HG02938 (cell line): Measurements from ENCODE around the gene THSD8.

ENCODE experiments used
- ATAC-seq: cut with Tn5 transposase; IDR thresholded peaks from one replicate; pipeline ENCODE4 v1.9.1; 2021; ENCODE audit warnings: mild to moderate bottlenecking, moderate library complexity; ENCODE audit not compliant: unreplicated experiment

Gene THSD8

GRCh38 chr19:12779162-12779993, 22.5 kb upstream of the THSD8 start:
- ATAC-seq, result no peak

DNA sequence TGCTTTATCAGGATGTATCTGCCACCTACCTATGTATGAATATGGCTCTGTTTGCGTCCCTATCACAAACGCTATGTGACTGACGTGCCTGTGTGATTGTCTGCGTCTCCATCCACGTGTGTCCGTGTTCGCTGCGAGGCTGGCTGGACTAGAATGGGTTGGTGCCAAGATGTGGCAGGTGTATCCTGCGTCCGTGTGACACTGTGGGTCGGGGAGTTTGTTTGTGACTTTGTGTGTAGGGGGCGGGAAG, 19.8 kb upstream of the THSD8 start:
- ATAC-seq, result no peak

- ATAC-seq, result no peak
Observed at GRCh38 chr19:12782424-12783290, 19.2 kb upstream of the THSD8 start.

DNA sequence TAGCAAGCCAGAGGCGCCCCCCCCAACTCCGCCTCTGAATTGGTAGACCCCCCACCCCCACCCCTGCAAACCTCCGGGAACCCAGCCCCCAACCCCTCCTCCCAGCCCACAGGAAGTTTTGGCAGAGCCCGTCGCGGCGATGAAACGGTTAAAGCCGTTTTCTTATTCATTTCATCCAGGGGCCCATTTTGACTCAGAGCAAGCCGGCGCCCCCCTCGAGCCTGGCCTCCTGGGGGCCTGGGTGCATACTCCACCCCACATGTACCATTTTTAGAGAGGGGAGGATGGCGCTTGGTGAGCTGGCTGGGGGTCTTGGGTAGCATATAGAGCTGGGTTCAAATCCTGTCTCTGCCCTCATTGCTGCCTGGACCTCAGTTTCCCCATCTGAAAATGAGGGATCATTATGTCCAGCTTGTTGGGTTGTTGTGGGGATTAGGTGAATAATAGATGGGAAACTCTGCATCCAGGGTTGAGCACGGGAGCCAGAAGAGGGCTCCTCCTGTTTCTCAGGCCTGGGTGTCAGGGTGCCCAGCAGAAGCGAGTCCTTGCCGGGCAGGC, 18.5 kb upstream of the THSD8 start:
- no peak for ATAC-seq

DNA sequence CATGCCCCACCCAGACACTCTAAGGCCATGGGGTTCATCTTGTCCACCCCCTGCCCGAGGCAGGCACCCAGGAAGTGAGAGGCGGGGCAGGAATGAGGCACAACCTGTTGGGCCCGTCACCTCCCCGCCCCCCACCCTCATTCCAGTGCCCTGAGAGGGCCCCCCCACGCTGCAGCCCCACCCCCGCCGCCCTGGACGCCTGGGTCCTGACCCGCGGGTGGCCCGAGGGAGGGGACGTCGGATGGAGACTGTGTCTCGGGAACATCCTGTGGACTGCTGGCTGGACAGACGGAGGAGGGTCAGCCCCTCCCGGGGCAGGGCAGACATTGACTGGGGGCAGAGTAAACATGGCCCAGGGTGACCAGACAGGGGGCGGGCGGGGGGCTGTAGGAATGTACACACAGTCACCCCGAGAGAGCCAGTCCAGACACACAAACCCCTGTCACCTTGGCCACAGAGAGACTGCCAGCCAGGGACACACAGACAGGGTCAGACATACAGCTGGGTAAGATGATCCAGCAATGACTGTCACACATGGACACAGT, 17.9 kb upstream of the THSD8 start:
- ATAC-seq, result no peak

DNA sequence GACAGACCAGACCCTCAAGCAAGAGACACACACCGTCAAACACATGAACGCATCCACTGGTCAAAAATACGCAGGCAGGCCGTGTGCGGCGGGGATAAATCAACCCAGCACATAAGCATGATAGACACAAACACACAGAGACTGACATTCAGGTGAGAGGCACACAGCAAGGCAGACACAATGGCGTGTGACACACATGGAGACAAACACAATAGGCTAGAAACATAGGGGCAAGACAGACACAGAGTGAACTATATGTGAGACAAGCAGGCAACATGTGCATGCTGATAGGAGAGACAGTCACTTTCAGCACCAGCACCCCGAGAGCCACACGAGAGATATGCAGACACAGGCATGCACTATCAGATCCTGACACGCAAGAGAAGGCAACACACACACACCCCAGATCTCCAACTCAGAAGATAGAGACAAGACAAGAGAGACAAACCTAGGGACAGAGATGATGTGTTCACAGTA, 17.4 kb upstream of the THSD8 start:
- ATAC-seq, result no peak

DNA sequence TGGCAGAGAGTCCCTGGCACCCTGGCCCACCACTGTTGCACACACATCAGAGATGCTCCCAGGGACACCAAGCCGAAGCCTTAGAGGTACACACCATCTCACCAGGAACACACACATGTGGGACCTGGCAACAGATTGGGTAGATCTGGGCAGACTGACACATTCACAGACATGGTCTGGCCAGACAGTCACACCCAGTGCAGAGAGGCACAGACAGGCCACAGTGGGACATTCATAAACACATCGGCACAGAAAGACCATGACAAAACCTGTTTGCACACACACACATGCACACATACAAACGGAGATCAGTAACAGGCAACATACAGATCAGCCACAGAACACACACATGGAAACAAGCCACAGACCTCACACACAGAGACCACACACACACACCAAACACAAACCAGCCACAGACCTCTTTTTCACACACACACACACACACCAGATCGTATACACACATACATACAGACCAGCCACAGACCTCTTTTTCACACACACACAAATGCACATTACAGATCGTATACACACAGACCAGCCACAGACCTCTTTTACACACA, 16.9 kb upstream of the THSD8 start:
- ATAC-seq, result no peak

GRCh38 chr19:12785431-12786031, 16.3 kb upstream of the THSD8 start:
- ATAC-seq, result no peak

GRCh38 chr19:12786141-12786870, 15.6 kb upstream of the THSD8 start:
- ATAC-seq, result no peak

DNA sequence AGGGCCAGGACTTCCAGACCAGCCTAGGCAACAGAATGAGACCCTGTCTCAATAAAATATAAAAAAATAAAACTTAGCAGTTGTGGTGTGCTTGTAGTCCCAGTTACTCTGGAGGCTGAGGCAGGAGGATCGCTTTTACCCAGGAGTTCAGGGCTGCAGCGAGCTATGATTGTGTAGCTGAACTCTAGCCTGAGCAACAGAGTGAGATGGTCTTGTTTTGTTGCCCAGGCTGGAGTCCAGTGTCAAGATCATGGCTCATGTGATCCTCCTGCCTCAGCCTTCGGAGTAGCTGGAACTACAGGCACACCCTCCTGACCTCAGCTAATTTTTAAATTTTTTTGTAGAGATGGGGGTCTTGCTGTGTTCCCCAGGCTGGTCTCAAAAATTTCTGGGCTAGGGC, 14.9 kb upstream of the THSD8 start:
- ATAC-seq, result no peak

GRCh38 chr19:12787458-12787857, 14.4 kb upstream of the THSD8 start:
- ATAC-seq, result no peak

DNA sequence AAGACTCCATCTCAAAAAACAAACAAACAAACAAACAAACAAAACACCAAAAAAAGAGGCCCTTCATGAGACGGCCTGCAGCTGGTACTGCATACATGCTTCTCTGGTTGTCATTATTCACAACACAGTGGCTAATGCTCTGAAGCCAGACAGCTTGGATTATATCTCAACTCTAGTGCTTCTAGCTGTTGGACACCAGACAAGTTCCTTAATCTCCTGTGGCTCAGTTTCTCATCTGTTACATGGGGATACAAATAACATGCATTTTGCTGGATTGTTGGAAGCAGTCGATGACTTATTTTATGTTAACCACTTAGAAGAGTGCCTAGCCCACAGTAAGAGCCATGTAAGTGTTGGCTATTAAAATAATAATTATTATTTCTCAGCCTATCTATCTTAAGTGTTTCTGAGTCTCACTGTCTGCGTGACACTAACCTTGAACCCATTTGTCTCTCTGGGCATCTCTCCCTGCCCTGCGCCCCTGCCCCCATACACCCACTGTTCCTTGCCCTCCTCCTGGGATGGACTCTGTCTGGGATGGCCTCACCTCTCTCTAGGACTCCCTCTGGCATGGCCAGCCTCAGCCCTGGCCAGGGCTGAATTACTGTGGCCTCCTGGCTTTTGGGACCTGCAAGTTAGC, 13.7 kb upstream of the THSD8 start:
- no peak for ATAC-seq

DNA sequence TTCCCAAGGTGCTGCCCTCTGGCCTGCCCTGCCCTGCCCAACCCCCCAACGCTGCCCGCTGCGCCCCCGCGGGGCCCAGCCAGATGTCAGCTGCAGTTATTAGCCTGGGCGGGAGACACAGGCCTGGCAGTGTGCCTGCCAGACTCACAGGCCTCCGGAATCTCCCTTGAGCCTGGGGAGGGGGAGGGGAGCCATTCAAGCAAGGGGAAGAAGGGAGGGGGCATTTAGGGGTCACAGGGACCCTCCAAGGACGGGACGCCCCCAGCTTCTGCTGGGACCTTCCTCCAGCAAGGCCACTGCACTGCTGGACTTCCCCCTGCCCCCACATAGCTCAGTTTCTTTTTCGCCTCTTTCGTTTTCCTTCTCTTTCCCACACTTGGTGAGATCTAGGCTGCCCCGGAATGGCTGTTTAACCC, 13.2 kb upstream of the THSD8 start:
- no peak for ATAC-seq

DNA sequence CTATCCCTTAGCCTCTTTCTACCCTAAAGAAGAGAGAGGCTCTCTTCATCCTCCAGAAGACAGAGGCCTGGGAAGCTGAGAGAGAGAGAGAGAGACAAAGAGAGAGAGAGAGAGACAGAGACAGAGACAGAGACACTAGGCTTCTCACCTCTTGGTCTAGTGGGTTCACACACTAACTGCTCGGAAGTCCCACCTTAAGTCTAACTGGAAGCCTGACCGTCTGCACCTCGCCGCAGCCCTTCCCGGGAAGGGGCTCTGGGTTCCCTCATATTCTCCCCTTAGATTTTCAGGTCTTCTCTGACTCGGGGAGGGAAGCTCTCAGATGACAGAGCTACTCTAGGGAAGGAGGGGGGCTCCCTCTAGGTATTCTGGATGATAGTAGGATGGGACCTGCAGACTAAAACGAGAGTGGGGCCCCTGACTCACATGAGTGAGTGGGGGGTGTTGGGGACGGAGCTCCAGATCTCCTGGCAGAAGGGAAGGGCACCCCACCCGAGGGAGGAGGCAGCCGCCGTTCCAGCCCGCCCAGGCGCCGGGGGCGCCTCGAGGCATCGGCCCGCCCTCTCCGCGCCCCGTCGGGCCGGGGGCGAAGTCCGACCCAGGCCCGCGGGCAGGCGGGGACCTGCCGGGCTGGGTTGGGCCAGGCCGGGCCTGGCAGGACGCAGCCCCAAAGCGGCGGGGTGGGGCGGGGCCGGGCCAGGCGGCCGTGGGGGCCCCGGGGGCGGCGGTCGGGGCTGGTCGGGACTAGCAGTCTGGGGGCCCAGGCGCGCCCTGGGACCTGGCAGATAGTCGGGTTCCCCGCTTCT, 12.6 kb upstream of the THSD8 start:
- ATAC-seq, result no peak

DNA sequence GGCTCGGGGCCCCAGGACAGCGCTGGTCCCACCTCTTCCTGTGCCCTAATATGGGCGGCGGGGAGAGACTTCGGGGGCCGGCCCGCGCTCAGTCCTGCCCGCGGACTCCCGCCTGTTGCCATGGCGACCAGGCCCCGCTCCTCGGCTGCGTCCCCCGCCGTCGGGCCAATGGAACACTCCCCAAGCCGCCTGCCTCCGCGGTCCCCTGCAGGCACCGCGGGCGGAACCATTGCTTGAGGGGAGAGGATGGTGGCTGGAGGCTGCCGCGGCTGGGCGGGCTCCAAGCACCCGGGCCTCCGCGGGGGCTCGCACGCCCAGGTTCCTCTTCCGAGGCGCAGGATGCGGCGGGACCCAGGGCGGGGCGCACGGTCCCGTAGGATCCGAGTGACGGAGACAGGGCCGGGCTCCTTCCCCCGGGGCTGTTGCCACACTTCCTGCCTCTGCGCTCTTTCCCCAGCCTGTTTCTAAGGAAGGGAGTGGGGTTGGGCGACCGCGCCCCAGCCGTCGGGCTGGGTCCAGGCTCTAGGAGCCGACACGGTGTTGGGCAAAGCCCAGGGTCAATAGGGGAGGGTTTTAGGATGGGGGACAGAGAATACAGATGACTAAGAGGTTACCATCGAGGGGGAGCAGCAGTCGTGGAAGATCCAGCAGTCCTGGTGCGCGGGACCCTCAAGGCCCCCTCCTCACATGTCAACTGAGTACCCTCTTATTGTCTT, 11.8 kb upstream of the THSD8 start:
- peak; percentile 29 for ATAC-seq

- no peak for ATAC-seq
Observed at GRCh38 chr19:12790628-12791344, 11.1 kb upstream of the THSD8 start.

DNA sequence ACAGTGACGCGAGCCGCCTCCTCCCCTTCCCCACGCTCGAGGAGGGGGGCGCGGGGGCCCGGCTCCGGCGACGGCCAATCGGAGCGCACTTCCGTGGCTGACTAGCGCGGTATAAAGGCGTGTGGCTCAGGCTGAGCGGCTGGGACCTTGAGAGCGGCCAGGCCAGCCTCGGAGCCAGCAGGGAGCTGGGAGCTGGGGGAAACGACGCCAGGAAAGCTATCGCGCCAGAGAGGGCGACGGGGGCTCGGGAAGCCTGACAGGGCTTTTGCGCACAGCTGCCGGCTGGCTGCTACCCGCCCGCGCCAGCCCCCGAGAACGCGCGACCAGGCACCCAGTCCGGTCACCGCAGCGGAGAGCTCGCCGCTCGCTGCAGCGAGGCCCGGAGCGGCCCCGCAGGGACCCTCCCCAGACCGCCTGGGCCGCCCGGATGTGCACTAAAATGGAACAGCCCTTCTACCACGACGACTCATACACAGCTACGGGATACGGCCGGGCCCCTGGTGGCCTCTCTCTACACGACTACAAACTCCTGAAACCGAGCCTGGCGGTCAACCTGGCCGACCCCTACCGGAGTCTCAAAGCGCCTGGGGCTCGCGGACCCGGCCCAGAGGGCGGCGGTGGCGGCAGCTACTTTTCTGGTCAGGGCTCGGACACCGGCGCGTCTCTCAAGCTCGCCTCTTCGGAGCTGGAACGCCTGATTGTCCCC, 10.4 kb upstream of the THSD8 start, which contains the start of gene JUNB:
TSS of gene JUNB (plus strand) at position 142 of the 706 bp plus-strand sequence. CDS start at position 428, 286 bp downstream.
- peak; percentile 32 for ATAC-seq
